Fibroblast of mammary gland (primary cell): Measurements from ENCODE around the gene CFAP47.
"Not testable (repeated sequence)": the region's sequence is repeated elsewhere in the genome, so short reads cannot be mapped to it uniquely, and the experiment has no call there.

Experiments used
- DNase-seq: peaks from one replicate; pipeline ENCODE4 v3.0.0-alpha.2; 2010; ENCODE audit warnings: low read depth
- H3K4me3 ChIP-seq: 2 replicates; pipeline ENCODE4 v1.5.1; 2011; ENCODE audit warnings: low read depth, mild to moderate bottlenecking, low read length, moderate library complexity; ENCODE audit not compliant: control insufficient read depth
- TF ChIP-seq, protein P1 (sequence below): conservative IDR thresholded peaks from 2 replicates; pipeline ENCODE4 v1.5.1; 2011; ENCODE audit warnings: low read depth, low read length, inconsistent platforms; ENCODE audit not compliant: control insufficient read depth, insufficient read depth

CFAP47 gene

GRCh38 chrX:35919536-35920309, at the start of gene CFAP47:
Gene CFAP47 (plus strand): TSS chrX:35919734. CDS start chrX:35919800, 66 bp downstream.
- TF ChIP-seq, protein P1, sequence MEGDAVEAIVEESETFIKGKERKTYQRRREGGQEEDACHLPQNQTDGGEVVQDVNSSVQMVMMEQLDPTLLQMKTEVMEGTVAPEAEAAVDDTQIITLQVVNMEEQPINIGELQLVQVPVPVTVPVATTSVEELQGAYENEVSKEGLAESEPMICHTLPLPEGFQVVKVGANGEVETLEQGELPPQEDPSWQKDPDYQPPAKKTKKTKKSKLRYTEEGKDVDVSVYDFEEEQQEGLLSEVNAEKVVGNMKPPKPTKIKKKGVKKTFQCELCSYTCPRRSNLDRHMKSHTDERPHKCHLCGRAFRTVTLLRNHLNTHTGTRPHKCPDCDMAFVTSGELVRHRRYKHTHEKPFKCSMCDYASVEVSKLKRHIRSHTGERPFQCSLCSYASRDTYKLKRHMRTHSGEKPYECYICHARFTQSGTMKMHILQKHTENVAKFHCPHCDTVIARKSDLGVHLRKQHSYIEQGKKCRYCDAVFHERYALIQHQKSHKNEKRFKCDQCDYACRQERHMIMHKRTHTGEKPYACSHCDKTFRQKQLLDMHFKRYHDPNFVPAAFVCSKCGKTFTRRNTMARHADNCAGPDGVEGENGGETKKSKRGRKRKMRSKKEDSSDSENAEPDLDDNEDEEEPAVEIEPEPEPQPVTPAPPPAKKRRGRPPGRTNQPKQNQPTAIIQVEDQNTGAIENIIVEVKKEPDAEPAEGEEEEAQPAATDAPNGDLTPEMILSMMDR, result no peak
- no peak for DNase-seq
- H3K4me3 ChIP-seq, result no peak within 1 kb of the TSS

GRCh38 chrX:35880601-35881000, 38.9 kb upstream of the CFAP47 start:
- TF ChIP-seq, protein P1, result no peak
- no peak for DNase-seq
- H3K4me3 ChIP-seq, result no peak overlapping the region

- TF ChIP-seq, protein P1, result no peak
- DNase-seq, result no peak
Observed at GRCh38 chrX:35886135-35886534, 33.4 kb upstream of the CFAP47 start.

DNA sequence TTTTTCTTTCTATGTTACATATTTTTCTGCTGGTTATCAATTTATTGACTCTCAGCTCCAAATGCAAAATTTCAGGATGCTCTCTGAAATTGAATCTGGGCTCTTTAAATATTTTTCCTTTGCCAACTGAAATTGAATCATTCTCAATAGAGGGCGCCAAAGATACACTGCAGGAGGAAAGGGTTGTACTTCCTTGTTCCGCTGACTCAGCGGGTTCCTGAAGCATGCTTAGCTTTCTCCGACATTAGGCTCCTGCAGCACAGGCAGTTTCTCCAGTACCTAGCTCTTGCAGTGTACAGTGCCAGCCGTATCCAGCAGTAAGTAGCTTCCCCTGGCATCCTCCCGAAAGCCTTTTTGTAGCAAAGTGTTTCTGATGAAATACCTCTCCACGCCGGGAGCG, 28.8 kb upstream of the CFAP47 start:
- TF ChIP-seq, protein P1, result peak; percentile 47
- no peak overlapping the region for H3K4me3 ChIP-seq
- DNase-seq, result peak; percentile 31

More at GRCh38 chrX:35886135-35886534, 33.4 kb upstream of the CFAP47 start:
- H3K4me3 ChIP-seq, result no peak overlapping the region

- not testable (repeated sequence) for H3K4me3 ChIP-seq, DNase-seq
Observed at GRCh38 chrX:35986816-35987215, 67.3 kb downstream of the CFAP47 start.

GRCh38 chrX:36007207-36007606, 87.7 kb downstream of the CFAP47 start:
- DNase-seq, result no peak
- H3K4me3 ChIP-seq, result no peak overlapping the region
- TF ChIP-seq, protein P1, result no peak

- TF ChIP-seq, protein P1, result no peak
- no peak for DNase-seq
- no peak overlapping the region for H3K4me3 ChIP-seq
Observed at GRCh38 chrX:36019125-36019524, 99.6 kb downstream of the CFAP47 start.
